SK-N-SH (cell line): Measurements from ENCODE around the gene DDC. TPM values are rescaled to one million over a fixed set of nuclear protein-coding genes. Genes with fewer than 3 reads are reported as not detected.

Experiments used
- CTCF ChIA-PET: fragments of 300-600, 350-600 bp; formaldehyde crosslinking; extraction: SDS; loops from one replicate; lab custom pipeline; 2021; lab: Yijun Ruan, JAX
- POLR2A ChIA-PET: fragments of 350-600 bp; sonication (Branson Sonifier 250); formaldehyde crosslinking; extraction: SDS; loops from one replicate; lab custom pipeline; 2020; ENCODE audit warnings: antibody characterized with exemption, inconsistent platforms; lab: Yijun Ruan, JAX
- DNase-seq: peaks from one replicate; pipeline ENCODE4 v3.0.0; 2012
- H2AFZ ChIP-seq: fragments of 200-600 bp; sonication (generic); 2 replicates; pipeline ENCODE4 v1.8.1; 2016; ENCODE audit warnings: antibody characterized with exemption, mild to moderate bottlenecking, low read depth
- H3F3A ChIP-seq: fragments of 200-600 bp; sonication (generic); replicated peaks from 2 replicates; pipeline ENCODE3; 2016; ENCODE audit warnings: antibody characterized with exemption, mild to moderate bottlenecking; ENCODE audit not compliant: insufficient read depth
- H3K27ac ChIP-seq, 2 experiments: fragments of 200-500 bp in 1 of 2; fragments of 200-600 bp in 1 of 2; sonication (Bioruptor generic) in 1 of 2; sonication (generic), shearing (Covaris generic) in 1 of 2; 2 replicates each; pipeline versions ENCODE4 v1.5.1 to v1.6.1; 2014 to 2016; ENCODE audit warnings: low read depth in 2 of 2, inconsistent platforms in 1 of 2, low read length in 1 of 2, mild to moderate bottlenecking in 1 of 2, mixed read lengths in 1 of 2
- H3K27me3 ChIP-seq: fragments of 200-600 bp; sonication (generic), shearing (Covaris generic); 2 replicates; pipeline ENCODE4 v1.6.1; 2016; ENCODE audit warnings: mixed run types; ENCODE audit not compliant: insufficient read depth
- H3K36me3 ChIP-seq, 2 experiments: fragments of 200-500 bp in 1 of 2; fragments of 200-600 bp in 1 of 2; sonication (Bioruptor generic) in 1 of 2; sonication (generic) in 1 of 2; replicated peaks in 1 of 2; 2 replicates each; pipeline versions ENCODE3 to v1.5.1; 2014 to 2016; ENCODE audit warnings: low read length in 1 of 2, mild to moderate bottlenecking in 1 of 2; ENCODE audit not compliant: insufficient read depth in 2 of 2, control insufficient read depth in 1 of 2
- H3K4me1 ChIP-seq, 2 experiments: fragments of 200-500 bp in 1 of 2; fragments of 200-600 bp in 1 of 2; sonication (Bioruptor generic) in 1 of 2; sonication (generic), shearing (Covaris generic) in 1 of 2; 2 replicates each; pipeline versions ENCODE4 v1.5.1 to v1.6.1; 2014 to 2016; ENCODE audit warnings: low read depth in 1 of 2, low read length in 1 of 2, mixed run types in 1 of 2; ENCODE audit not compliant: insufficient read depth in 2 of 2, control insufficient read depth in 1 of 2
- H3K4me2 ChIP-seq: fragments of 200-600 bp; sonication (generic), shearing (Covaris generic); 2 replicates; pipeline ENCODE4 v1.6.1; 2017; ENCODE audit warnings: mixed run types
- H3K4me3 ChIP-seq, 2 experiments: fragments of 200-500 bp in 1 of 2; fragments of 200-600 bp in 1 of 2; sonication (Bioruptor generic) in 1 of 2; sonication (generic), shearing (Covaris generic) in 1 of 2; 2 replicates each; pipeline versions ENCODE4 v1.5.1 to v1.8.1; 2014 to 2016; ENCODE audit warnings: low read depth in 2 of 2, inconsistent platforms in 1 of 2, low read length in 1 of 2, mild to moderate bottlenecking in 1 of 2, mixed read lengths in 1 of 2, moderate library complexity in 1 of 2
- H3K79me2 ChIP-seq: fragments of 200-600 bp; sonication (generic); 2 replicates; pipeline ENCODE4 v1.8.1; 2017; ENCODE audit warnings: mild to moderate bottlenecking; ENCODE audit not compliant: insufficient read depth
- H3K9ac ChIP-seq: fragments of 200-600 bp; sonication (generic); 2 replicates; pipeline ENCODE4 v1.6.1; 2017; ENCODE audit warnings: mixed run types
- H3K9me2 ChIP-seq: fragments of 200-600 bp; sonication (generic); 2 replicates; pipeline ENCODE4 v1.6.1; 2017; ENCODE audit warnings: mixed run types
- H3K9me3 ChIP-seq: fragments of 200-600 bp; sonication (generic); 2 replicates; pipeline ENCODE4 v1.6.1; 2017; ENCODE audit warnings: mixed run types, mild to moderate bottlenecking, moderate library complexity
- H4K20me1 ChIP-seq: fragments of 200-600 bp; sonication (generic); 2 replicates; pipeline ENCODE4 v1.6.1; 2017; ENCODE audit warnings: mild to moderate bottlenecking, mixed run types; ENCODE audit not compliant: insufficient read depth
- EZH2phosphoT487 ChIP-seq: fragments of 200-600 bp; sonication (generic); IDR thresholded peaks from 2 replicates; pipeline ENCODE4 v1.6.1; 2017; ENCODE audit warnings: low read depth, mixed run types, mild to moderate bottlenecking, antibody characterized with exemption, moderate library complexity, borderline replicate concordance
- FOSL2 ChIP-seq: IDR thresholded peaks from 2 replicates; pipeline ENCODE4 v1.4.0; 2012; ENCODE audit warnings: low read depth, mild to moderate bottlenecking, moderate library complexity, borderline replicate concordance
- JUND ChIP-seq: IDR thresholded peaks from 2 replicates; pipeline ENCODE4 v1.4.0; 2012
- MEF2A ChIP-seq: IDR thresholded peaks from 2 replicates; pipeline ENCODE4 v1.4.0; 2012; ENCODE audit warnings: low read depth, borderline replicate concordance
- MXI1 ChIP-seq: IDR thresholded peaks from 2 replicates; pipeline ENCODE4 v1.6.1; 2012; ENCODE audit warnings: mild to moderate bottlenecking, low read depth, low read length, improper control_type of control experiment
- NFIC ChIP-seq: IDR thresholded peaks from 2 replicates; pipeline ENCODE4 v1.4.0; 2012; ENCODE audit warnings: borderline replicate concordance
- NRF1 ChIP-seq: IDR thresholded peaks from 2 replicates; pipeline ENCODE4 v1.6.1; 2012; ENCODE audit warnings: low read depth, mild to moderate bottlenecking, low read length
- POLR2AphosphoS5 ChIP-seq: IDR thresholded peaks from 2 replicates; pipeline ENCODE4 v1.6.1; 2012; ENCODE audit warnings: low read depth, low read length
- RAD21 ChIP-seq: IDR thresholded peaks from 2 replicates; pipeline ENCODE4 v1.6.1; 2012; ENCODE audit warnings: mild to moderate bottlenecking, low read length
- RCOR1 ChIP-seq: fragments of 150-350 bp; IDR thresholded peaks from 2 replicates; pipeline ENCODE4 v1.6.1; 2017; ENCODE audit warnings: antibody characterized with exemption, low read length
- RFX5 ChIP-seq: IDR thresholded peaks from 2 replicates; pipeline ENCODE4 v1.6.1; 2012; ENCODE audit warnings: mild to moderate bottlenecking, improper control_type of control experiment, low read length
- WGBS: methylation state at CpG from one replicate; pipeline ENCODE4 v1.1.6; 2017; ENCODE audit warnings: low lambda C conversion rate; 5-methylcytosine and 5-hydroxymethylcytosine counted together
- polyA plus RNA-seq, 3 experiments: library from polyadenylated mRNA; depleted of rRNA; stranded (reverse); fragments of >200 nt; gene quantifications; 2 replicates each; pipeline ENCODE4 v1.2.3, GENCODE V29; 2012
- TF ChIP-seq, protein P1 (sequence below): fragments of 200-600 bp; sonication (generic); IDR thresholded peaks from 2 replicates; pipeline ENCODE4 v1.6.1; 2017; ENCODE audit warnings: antibody characterized with exemption, mild to moderate bottlenecking, moderate library complexity
- TF ChIP-seq, protein P2 (sequence below): IDR thresholded peaks from 2 replicates; pipeline ENCODE4; 2012
- TF ChIP-seq, protein P3 (sequence below): fragments of 150-350 bp; IDR thresholded peaks from 2 replicates; pipeline ENCODE4 v1.6.1; 2016; ENCODE audit warnings: mild to moderate bottlenecking, low read depth, low read length

Gene DDC
- polyA plus RNA-seq, 1 of the 3 experiments (the other 2 are of a cell fraction): 1.8 TPM

DNA sequence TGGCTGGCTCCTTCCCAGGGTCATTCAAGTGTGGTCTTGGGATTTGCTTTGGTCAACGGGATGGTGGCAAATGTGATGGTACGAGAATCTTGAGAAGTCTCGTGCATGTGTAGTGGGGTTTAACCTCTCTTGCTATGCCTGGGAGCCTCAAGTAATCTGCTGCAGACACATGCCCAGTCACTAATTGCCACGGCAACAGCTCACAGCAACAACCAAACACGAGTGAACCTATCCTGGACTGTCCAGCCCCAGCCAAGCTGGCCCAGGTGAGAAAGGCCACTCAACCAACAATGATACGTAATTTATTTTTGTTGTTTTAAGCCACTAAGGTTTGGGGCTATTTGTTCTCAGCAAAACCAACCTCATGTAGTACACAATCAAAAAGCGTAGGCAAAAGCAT lies 38.1 kb upstream of the DDC start:
- ChIA-PET POLR2A (no interaction called here), CTCF (interaction anchor here (1.0 to 1.8 kb wide), 7 partner anchors 7 to 135 kb away, joined by 3 to 9 read pairs (median 3); no protein-coding TSS in a partner anchor)
- Histone ChIP-seq H3K4me2 (no peak overlapping the region), H3F3A (no peaks in the 10 kb centered on the region), H2AFZ (no peak overlapping the region), H3K9me3 (no peaks in the 10 kb centered on the region), H3K27me3 (no peaks in the 10 kb centered on the region), H3K36me3 (peaks cover 12 to 45% of the 10 kb centered on the region in 2 experiments), H3K4me3 (no peak overlapping the region), H3K9ac (no peak overlapping the region), H3K27ac (no peak overlapping the region), H3K4me1 (peaks cover 0 to 20% of the 10 kb centered on the region in 2 experiments; a peak in 1 of 4 replicates), H3K9me2 (no peaks in the 10 kb centered on the region), H4K20me1 (no peaks in the 10 kb centered on the region), H3K79me2 (no peaks in the 10 kb centered on the region)
- DNase-seq: no peak
- TF ChIP-seq RCOR1: no peak
- TF ChIP-seq RFX5: peak; percentile 85
- 58% methylated on average over 7 of the region's 7 CpGs for WGBS

DNA sequence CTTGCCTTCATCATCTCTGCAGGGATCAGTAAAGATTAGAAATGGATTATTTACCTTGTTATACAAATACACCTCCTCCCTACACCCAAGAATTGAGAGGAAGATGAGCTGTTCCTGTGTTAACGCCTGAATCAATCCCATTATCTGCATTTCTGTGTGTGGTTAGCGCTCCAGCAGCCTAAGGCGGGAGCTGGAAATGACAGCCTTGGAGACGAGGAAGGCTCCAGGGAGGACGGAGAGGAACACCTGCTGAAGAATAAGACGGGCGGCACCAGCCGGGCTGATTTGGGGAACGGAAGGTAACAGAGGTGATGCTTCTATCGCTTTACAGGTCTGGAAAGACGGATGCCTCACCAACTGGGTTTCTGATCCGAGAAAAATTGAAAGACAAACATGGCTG lies 34.2 kb upstream of the DDC start:
- 86% methylated on average over 12 of the region's 12 CpGs for WGBS
- H3K27me3 ChIP-seq: no peaks in the 10 kb centered on the region

More for the DNA sequence above, 34.2 kb upstream of the DDC start:
- CTCF ChIA-PET: interaction anchor here (0.7 to 7.5 kb wide), 9 partner anchors 9 to 131 kb away, joined by 3 to 64 read pairs (median 4); no protein-coding TSS in a partner anchor
- Histone ChIP-seq H3K36me3 (peaks cover 5 to 44% of the 10 kb centered on the region in 2 experiments), H3K4me2 (no peak overlapping the region)
- TF ChIP-seq, protein P1, sequence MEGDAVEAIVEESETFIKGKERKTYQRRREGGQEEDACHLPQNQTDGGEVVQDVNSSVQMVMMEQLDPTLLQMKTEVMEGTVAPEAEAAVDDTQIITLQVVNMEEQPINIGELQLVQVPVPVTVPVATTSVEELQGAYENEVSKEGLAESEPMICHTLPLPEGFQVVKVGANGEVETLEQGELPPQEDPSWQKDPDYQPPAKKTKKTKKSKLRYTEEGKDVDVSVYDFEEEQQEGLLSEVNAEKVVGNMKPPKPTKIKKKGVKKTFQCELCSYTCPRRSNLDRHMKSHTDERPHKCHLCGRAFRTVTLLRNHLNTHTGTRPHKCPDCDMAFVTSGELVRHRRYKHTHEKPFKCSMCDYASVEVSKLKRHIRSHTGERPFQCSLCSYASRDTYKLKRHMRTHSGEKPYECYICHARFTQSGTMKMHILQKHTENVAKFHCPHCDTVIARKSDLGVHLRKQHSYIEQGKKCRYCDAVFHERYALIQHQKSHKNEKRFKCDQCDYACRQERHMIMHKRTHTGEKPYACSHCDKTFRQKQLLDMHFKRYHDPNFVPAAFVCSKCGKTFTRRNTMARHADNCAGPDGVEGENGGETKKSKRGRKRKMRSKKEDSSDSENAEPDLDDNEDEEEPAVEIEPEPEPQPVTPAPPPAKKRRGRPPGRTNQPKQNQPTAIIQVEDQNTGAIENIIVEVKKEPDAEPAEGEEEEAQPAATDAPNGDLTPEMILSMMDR: no peak
- TF ChIP-seq MXI1 (no peak), RFX5 (no peak), POLR2AphosphoS5 (no peak), MEF2A (no peak), NFIC (no peak), JUND (no peak), RCOR1 (no peak), FOSL2 (no peak), RAD21 (no peak), NRF1 (no peak), EZH2phosphoT487 (no peak)
- TF ChIP-seq, protein P2, sequence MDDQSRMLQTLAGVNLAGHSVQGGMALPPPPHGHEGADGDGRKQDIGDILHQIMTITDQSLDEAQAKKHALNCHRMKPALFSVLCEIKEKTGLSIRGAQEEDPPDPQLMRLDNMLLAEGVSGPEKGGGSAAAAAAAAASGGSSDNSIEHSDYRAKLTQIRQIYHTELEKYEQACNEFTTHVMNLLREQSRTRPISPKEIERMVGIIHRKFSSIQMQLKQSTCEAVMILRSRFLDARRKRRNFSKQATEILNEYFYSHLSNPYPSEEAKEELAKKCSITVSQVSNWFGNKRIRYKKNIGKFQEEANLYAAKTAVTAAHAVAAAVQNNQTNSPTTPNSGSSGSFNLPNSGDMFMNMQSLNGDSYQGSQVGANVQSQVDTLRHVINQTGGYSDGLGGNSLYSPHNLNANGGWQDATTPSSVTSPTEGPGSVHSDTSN: no peak
- TF ChIP-seq, protein P3, sequence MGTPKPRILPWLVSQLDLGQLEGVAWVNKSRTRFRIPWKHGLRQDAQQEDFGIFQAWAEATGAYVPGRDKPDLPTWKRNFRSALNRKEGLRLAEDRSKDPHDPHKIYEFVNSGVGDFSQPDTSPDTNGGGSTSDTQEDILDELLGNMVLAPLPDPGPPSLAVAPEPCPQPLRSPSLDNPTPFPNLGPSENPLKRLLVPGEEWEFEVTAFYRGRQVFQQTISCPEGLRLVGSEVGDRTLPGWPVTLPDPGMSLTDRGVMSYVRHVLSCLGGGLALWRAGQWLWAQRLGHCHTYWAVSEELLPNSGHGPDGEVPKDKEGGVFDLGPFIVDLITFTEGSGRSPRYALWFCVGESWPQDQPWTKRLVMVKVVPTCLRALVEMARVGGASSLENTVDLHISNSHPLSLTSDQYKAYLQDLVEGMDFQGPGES: no peak
- TF ChIP-seq, all 33 proteins: peak for 0
- Histone ChIP-seq H3K9me3 (no peaks in the 10 kb centered on the region), H3K27ac (no peak overlapping the region), H3K4me1 (peaks cover 0 to 23% of the 10 kb centered on the region in 2 experiments; a peak in 1 of 4 replicates), H3F3A (no peaks in the 10 kb centered on the region), H3K4me3 (no peak overlapping the region), H2AFZ (no peak overlapping the region), H3K9ac (no peak overlapping the region), H3K9me2 (no peaks in the 10 kb centered on the region), H3K79me2 (no peaks in the 10 kb centered on the region), H4K20me1 (no peaks in the 10 kb centered on the region)
- POLR2A ChIA-PET: interaction anchor here (3.0 kb wide), 1 partner anchor 39 kb away, joined by 11 read pairs; no protein-coding TSS in a partner anchor
- no peak for DNase-seq
